Neutrophil (primary cell): ENCODE data around the gene SUPT20H.

ENCODE experiments used
- H3K27ac ChIP-seq: fragments of 200-600 bp; sonication (generic); 2 replicates; pipeline ENCODE4 v1.5.1; 2016; ENCODE audit warnings: mild to moderate bottlenecking, moderate library complexity
- H3K27me3 ChIP-seq: fragments of 200-600 bp; sonication (generic); 2 replicates; pipeline ENCODE4 v1.6.0; 2016; ENCODE audit warnings: mild to moderate bottlenecking
- H3K36me3 ChIP-seq: fragments of 200-600 bp; sonication (generic); 2 replicates; pipeline ENCODE4 v1.5.1; 2017
- H3K4me1 ChIP-seq, 2 experiments: fragments of 200-600 bp in 1 of 2; sonication (generic) in 1 of 2; 1 replicate in 1 of 2; 2 replicates in 1 of 2; pipeline versions ENCODE4 v1.5.1 to v1.6.1; 2013 to 2016; ENCODE audit warnings: low read depth in 1 of 2, low read length in 1 of 2, mild to moderate bottlenecking in 1 of 2, moderate library complexity in 1 of 2; ENCODE audit not compliant: control insufficient read depth in 1 of 2, insufficient read depth in 1 of 2
- H3K4me3 ChIP-seq, 2 experiments: fragments of 200-600 bp in 1 of 2; sonication (generic) in 1 of 2; 1 replicate in 1 of 2; 2 replicates in 1 of 2; pipeline ENCODE4 v1.5.1; 2013 to 2016; ENCODE audit warnings: low read depth in 1 of 2, low read length in 1 of 2, mild to moderate bottlenecking in 1 of 2, moderate library complexity in 1 of 2
- H3K9me3 ChIP-seq: fragments of 200-600 bp; sonication (generic); 2 replicates; pipeline ENCODE4 v1.5.1; 2016
- CTCF ChIP-seq: fragments of 200-600 bp; sonication (generic); IDR thresholded peaks from 2 replicates; pipeline ENCODE4 v1.5.1; 2016; ENCODE audit warnings: antibody characterized with exemption

SUPT20H gene

GRCh38 chr13:37040789-37041188 lies 18.7 kb downstream of the SUPT20H start:
- Histone ChIP-seq H3K27ac (no peak overlapping the region), H3K4me3 (no peak overlapping the region), H3K36me3 (peaks cover 91% of the 10 kb centered on the region), H3K4me1 (peaks cover 2 to 6% of the 10 kb centered on the region in 2 experiments), H3K9me3 (no peaks in the 10 kb centered on the region), H3K27me3 (no peaks in the 10 kb centered on the region)
- TF ChIP-seq CTCF = no peak

- no peak for TF ChIP-seq CTCF
- Histone ChIP-seq H3K27ac (no peak overlapping the region), H3K4me1 (peaks cover 2 to 6% of the 10 kb centered on the region in 2 experiments), H3K27me3 (no peaks in the 10 kb centered on the region), H3K36me3 (peaks cover 97% of the 10 kb centered on the region), H3K4me3 (no peak overlapping the region), H3K9me3 (no peaks in the 10 kb centered on the region)
Measured at GRCh38 chr13:37039896-37040295, 19.6 kb downstream of the SUPT20H start.

GRCh38 chr13:37037241-37037640 lies 22.2 kb downstream of the SUPT20H start:
- H3K27me3 ChIP-seq = no peaks in the 10 kb centered on the region
- no peaks in the 10 kb centered on the region for H3K4me1 ChIP-seq
- no peak overlapping the region for H3K27ac ChIP-seq
- H3K36me3 ChIP-seq = peaks cover 94% of the 10 kb centered on the region
- no peak for TF ChIP-seq CTCF
- no peaks in the 10 kb centered on the region for H3K9me3 ChIP-seq
- no peak overlapping the region for H3K4me3 ChIP-seq

GRCh38 chr13:37029617-37030016 lies 29.9 kb downstream of the SUPT20H start:
- no peak overlapping the region for H3K4me3 ChIP-seq
- no peaks in the 10 kb centered on the region for H3K4me1 ChIP-seq
- TF ChIP-seq CTCF = no peak
- no peak overlapping the region for H3K27ac ChIP-seq
- peaks cover 94% of the 10 kb centered on the region for H3K36me3 ChIP-seq
- no peaks in the 10 kb centered on the region for H3K9me3 ChIP-seq
- no peaks in the 10 kb centered on the region for H3K27me3 ChIP-seq

GRCh38 chr13:37027639-37028038 lies 31.8 kb downstream of the SUPT20H start:
- Histone ChIP-seq H3K36me3 (peaks cover 95% of the 10 kb centered on the region), H3K27me3 (no peaks in the 10 kb centered on the region), H3K4me3 (no peak overlapping the region), H3K9me3 (no peaks in the 10 kb centered on the region), H3K4me1 (no peaks in the 10 kb centered on the region), H3K27ac (no peak overlapping the region)
- no peak for TF ChIP-seq CTCF

- Histone ChIP-seq H3K4me1 (no peaks in the 10 kb centered on the region), H3K27ac (no peak overlapping the region), H3K27me3 (no peaks in the 10 kb centered on the region), H3K36me3 (peaks cover 95% of the 10 kb centered on the region), H3K4me3 (no peak overlapping the region), H3K9me3 (no peaks in the 10 kb centered on the region)
- TF ChIP-seq CTCF = no peak
Measured at GRCh38 chr13:37026771-37027170, 32.7 kb downstream of the SUPT20H start.
